ENCODE results near the gene ARHGAP8. TPM values are rescaled to one million over a fixed set of nuclear protein-coding genes. Genes with fewer than 3 reads are reported as not detected.
A peak's percentile ranks its signal among the peaks of the same experiment; 100 is the strongest.

ARHGAP8 gene
- total RNA-seq, 4 donors from 2014 or later: 1.5 to 6.9 (median 4.2) TPM

GRCh38 chr22:44879301-44879680 lies 126.9 kb downstream of the ARHGAP8 start:
- H3K4me3 ChIP-seq: no peak overlapping the region
- DNase-seq (ENCODE audit: low spot score in 2 of 2): peak; percentile 41 to 44
- H3K4me1 ChIP-seq: no peaks in the 10 kb centered on the region
- 92% methylated on average over 12 of the region's 12 CpGs for WGBS
- no peaks in the 10 kb centered on the region for H3K36me3 ChIP-seq
- TF ChIP-seq POLR2A (IDR thresholded peaks at IDR 0.05): no peak
- H3K27me3 ChIP-seq: peaks cover 4% of the 10 kb centered on the region
- peaks cover 3% of the 10 kb centered on the region for H3K9me3 ChIP-seq
- no peak overlapping the region for H3K27ac ChIP-seq

DNA sequence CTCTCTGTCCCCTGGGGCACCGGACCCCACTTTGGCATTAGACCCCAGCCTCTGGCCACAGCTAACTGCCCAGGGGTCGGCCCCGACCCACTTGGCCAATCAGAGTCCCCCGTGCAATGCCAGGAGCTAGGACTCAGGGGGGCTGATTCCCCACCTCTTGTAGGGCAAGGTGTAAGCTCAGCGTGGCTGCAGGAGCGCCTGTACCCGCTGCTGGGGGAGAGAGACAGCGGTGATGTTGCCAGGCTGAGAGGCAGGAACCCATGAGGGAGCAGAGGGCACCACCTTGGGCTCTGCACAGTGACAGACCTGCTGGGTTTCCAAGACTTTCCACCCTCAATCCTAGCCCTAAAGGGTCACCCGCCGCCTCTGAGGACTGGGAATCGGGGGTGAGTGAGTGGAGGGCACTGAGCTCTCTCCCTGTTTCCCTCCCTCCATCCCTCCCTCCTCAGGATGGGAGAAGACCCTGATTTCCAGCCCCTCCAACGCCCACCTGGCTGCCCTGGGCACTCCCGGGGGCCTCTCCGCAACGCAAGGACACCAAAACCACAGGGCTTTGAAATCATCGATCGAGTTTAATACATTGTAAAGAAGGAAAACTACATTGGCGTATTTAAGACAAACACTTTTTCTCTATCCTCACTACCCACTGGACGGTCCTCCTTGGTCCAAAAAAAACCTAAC lies 128.4 kb downstream of the ARHGAP8 start:
- Histone ChIP-seq H3K9me3 (peaks cover 3% of the 10 kb centered on the region), H3K27ac (no peak overlapping the region), H3K4me1 (no peaks in the 10 kb centered on the region), H3K36me3 (no peaks in the 10 kb centered on the region), H3K27me3 (peaks cover 4% of the 10 kb centered on the region), H3K4me3 (no peak overlapping the region)
- no peak for TF ChIP-seq POLR2A (IDR thresholded peaks at IDR 0.05)
- TF ChIP-seq POLR2AphosphoS5 (IDR thresholded peaks at IDR 0.05): no peak
- TF ChIP-seq CTCF (IDR thresholded peaks at IDR 0.05): no peak
- TF ChIP-seq EP300 (IDR thresholded peaks at IDR 0.05): no peak
- 94% methylated on average over 18 of the region's 19 CpGs for WGBS
- DNase-seq (ENCODE audit: low spot score in 2 of 2): peak in 1 of 2 donors; percentile 53

GRCh38 chr22:44881624-44882023 lies 129.2 kb downstream of the ARHGAP8 start:
- no peaks in the 10 kb centered on the region for H3K36me3 ChIP-seq
- H3K27me3 ChIP-seq: peaks cover 4% of the 10 kb centered on the region
- WGBS: 88% methylated on average over 23 of the region's 24 CpGs
- peak; percentile 27 to 59 for DNase-seq (ENCODE audit: low spot score in 2 of 2)
- H3K4me1 ChIP-seq: no peaks in the 10 kb centered on the region
- TF ChIP-seq POLR2AphosphoS5 (IDR thresholded peaks at IDR 0.05): no peak
- TF ChIP-seq CTCF (IDR thresholded peaks at IDR 0.05): no peak
- no peak for TF ChIP-seq POLR2A (IDR thresholded peaks at IDR 0.05)
- no peak for TF ChIP-seq EP300 (IDR thresholded peaks at IDR 0.05)
- no peak overlapping the region for H3K4me3 ChIP-seq
- H3K27ac ChIP-seq: no peak overlapping the region
- peaks cover 3% of the 10 kb centered on the region for H3K9me3 ChIP-seq

GRCh38 chr22:44882226-44882905 lies 130.0 kb downstream of the ARHGAP8 start:
- WGBS: 83% methylated on average over 16 of the region's 26 CpGs
- Histone ChIP-seq H3K9me3 (no peaks in the 10 kb centered on the region), H3K4me1 (no peaks in the 10 kb centered on the region), H3K4me3 (no peak overlapping the region), H3K36me3 (no peaks in the 10 kb centered on the region), H3K27ac (no peak overlapping the region), H3K27me3 (peaks cover 4% of the 10 kb centered on the region)
- TF ChIP-seq EP300 (IDR thresholded peaks at IDR 0.05) (no peak), CTCF (IDR thresholded peaks at IDR 0.05) (no peak), POLR2AphosphoS5 (IDR thresholded peaks at IDR 0.05) (no peak), POLR2A (IDR thresholded peaks at IDR 0.05) (no peak)
- peak; percentile 20 to 54 for DNase-seq (ENCODE audit: low spot score in 2 of 2)

DNA sequence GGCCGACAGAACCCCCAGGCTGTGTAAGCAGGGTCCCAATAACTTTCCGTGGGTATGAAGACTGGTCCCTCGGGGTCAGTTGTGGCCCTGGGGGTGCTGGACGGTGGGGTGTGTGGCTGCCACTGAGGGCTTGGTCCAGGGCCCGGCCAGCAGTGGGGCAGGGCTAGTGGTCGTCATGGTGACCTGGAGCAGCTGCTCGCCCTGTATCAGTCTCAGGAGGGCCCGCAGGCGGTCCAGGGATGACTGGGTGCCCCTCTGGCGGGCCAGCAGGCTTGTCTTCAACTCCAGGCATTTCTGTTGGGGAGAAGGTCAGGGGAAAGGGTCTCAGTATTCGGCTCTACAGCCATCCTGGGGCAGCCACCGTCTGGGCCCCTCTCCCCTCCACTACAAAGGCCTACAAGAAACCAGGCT lies 130.6 kb downstream of the ARHGAP8 start:
- Histone ChIP-seq H3K27ac (no peak overlapping the region), H3K9me3 (no peaks in the 10 kb centered on the region), H3K27me3 (peaks cover 4% of the 10 kb centered on the region), H3K36me3 (no peaks in the 10 kb centered on the region), H3K4me1 (no peaks in the 10 kb centered on the region), H3K4me3 (no peak overlapping the region)
- DNase-seq (ENCODE audit: low spot score in 2 of 2): peak; percentile 26 to 52
- TF ChIP-seq POLR2A (IDR thresholded peaks at IDR 0.05) (no peak), CTCF (IDR thresholded peaks at IDR 0.05) (no peak), POLR2AphosphoS5 (IDR thresholded peaks at IDR 0.05) (no peak), EP300 (IDR thresholded peaks at IDR 0.05) (no peak)
- WGBS: 87% methylated on average over 9 of the region's 12 CpGs
